ENCODE data around the gene TMEM38B. TPM values are rescaled to one million over a fixed set of nuclear protein-coding genes. Genes with fewer than 3 reads are reported as not detected.
A peak's percentile ranks its signal among the peaks of the same experiment; 100 is the strongest.

TMEM38B gene, protein sequence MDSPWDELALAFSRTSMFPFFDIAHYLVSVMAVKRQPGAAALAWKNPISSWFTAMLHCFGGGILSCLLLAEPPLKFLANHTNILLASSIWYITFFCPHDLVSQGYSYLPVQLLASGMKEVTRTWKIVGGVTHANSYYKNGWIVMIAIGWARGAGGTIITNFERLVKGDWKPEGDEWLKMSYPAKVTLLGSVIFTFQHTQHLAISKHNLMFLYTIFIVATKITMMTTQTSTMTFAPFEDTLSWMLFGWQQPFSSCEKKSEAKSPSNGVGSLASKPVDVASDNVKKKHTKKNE
- polyA plus RNA-seq: 1 to 10 TPM; 3.1 to 4.8 (median 3.2) TPM

DNA sequence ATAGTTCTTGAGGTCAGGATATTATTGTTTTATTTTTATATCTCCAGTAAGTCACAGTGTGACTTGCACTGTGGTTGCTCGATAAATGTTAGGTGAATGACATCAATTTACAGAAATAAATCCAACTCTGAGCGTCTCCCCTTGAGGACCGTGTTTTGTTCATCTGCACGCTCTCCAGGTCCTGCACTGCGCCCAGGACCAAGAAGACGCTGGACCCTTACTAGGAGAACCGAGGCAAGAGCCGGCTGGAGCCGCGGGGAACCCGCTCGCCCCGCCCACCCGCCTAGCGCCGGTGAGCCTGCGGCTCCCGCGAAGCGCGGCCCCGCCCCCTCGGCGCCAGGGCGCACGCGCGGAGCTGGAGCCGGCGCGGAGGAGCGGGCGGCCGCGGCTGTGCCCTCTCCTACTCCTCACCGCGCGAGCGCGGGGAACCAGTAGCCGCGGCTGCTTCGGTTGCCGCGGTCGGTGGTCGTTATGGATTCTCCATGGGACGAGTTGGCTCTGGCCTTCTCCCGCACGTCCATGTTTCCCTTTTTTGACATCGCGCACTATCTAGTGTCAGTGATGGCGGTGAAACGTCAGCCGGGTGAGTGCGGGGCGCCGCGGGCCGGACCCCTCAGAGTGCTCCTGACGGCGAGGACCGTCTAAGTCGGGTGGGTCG lies at the start of gene TMEM38B:
Gene TMEM38B (plus strand): TSS at position 352 of the 658 bp plus-strand sequence. CDS start 120 bp downstream, at position 472.
- WGBS, 3 donors: 0 to 1% (median 0%) methylated on average over 58 to 65 of the region's 65 CpGs
- peak within 1 kb of the TSS; percentile 23 for H3K27ac ChIP-seq (ENCODE audit: low read depth, low read length)

DNA sequence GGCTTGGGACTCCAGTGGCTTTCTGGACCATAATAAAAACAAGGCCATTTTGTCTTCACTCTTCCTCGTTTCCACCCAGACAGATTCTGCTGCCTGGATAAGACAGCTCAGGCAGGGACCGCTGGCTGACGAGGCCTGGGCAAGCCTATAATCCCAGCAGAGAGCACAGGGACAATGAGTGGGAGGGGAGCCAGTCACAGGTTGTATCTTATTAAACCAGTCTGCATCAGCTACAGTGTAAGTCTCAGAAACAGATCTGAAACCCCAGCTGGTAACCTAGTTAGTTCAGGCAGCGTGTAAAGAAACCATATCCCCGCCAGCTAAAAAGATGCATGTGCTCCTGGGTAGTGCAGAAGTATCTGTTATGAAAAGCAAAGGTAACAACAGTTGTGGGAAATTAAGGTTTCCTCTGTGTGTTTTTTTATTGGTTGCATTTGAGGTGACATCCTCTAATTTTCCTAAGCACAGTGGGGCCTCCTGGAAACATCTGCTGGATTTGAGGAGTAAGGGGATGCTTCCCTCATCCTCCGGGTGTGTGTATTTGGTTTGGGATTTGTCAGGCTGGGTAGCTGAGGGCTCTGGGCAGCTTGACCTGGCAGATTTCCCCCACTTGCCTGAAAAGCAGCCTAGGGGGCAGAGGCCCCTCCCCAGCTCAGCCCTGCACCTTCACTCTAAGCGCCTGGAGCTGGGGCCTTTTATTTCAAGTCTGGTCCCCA lies 47.3 kb upstream of the TMEM38B start:
- no peak overlapping the region for H3K27ac ChIP-seq (ENCODE audit: low read depth, low read length)
- WGBS, 3 donors: 93% methylated on average over 7 of the region's 7 CpGs

DNA sequence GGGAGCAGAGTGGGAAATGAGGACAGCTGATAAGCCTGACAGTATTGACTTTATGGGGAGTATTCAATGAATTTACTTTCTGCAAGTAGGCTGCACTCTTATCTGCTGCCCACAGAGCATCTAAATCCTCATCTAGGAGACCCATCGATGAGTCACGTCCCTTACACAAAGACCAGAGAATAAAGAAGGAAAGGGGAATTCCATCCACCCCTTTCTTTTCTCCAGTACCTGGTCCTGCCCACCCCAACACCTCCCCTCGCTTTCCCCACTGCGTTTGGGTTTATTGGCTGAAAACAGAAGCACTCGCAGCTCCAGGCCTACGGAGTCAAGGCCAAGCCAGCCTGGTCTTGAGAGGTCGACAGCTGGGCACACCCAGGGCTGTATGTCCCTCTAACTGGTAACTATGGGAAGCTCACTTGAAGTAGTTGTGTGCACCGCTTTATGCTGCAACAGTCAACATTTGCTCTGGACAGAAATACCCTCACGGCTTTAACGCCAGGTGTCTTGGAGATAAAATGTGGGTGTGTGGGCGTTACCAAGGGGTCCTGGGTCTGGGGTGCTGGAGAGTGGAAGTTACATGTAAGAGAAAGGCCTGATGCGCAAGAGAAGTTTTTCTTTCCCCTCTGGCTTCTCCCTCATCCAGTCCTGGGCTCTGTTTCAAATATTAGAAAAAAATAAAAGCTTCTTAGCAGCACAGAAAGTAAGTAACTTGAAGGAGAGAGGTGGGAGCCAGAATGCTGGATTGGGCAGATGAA lies 46.6 kb upstream of the TMEM38B start:
- H3K27ac ChIP-seq (ENCODE audit: low read depth, low read length): no peak overlapping the region
- 58 to 87% (median 87%) methylated on average over 12 of the region's 12 CpGs for WGBS, 3 donors

DNA sequence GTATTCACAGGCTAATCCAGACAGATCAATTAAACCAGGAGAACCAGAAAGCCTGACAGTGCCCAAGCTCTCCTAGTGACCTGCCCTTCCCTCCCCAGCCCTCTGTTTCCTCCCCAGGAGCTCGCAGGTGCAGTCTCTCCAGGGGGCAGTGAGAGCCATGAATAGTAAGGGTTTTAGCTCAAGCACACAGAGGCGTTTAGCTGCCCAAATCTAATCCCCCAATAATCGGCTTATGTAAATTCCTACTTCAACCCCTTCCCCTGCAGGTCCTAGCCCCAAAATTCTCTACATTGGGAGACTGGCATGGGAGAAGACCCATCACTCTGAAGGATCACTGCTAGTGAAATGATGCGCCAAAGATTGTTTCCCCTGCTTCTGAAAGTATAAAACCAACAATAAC lies 42.5 kb upstream of the TMEM38B start:
- no peak overlapping the region for H3K27ac ChIP-seq (ENCODE audit: low read depth, low read length)
- WGBS, 3 donors: 66 to 82% (median 80%) methylated on average over 4 of the region's 4 CpGs

DNA sequence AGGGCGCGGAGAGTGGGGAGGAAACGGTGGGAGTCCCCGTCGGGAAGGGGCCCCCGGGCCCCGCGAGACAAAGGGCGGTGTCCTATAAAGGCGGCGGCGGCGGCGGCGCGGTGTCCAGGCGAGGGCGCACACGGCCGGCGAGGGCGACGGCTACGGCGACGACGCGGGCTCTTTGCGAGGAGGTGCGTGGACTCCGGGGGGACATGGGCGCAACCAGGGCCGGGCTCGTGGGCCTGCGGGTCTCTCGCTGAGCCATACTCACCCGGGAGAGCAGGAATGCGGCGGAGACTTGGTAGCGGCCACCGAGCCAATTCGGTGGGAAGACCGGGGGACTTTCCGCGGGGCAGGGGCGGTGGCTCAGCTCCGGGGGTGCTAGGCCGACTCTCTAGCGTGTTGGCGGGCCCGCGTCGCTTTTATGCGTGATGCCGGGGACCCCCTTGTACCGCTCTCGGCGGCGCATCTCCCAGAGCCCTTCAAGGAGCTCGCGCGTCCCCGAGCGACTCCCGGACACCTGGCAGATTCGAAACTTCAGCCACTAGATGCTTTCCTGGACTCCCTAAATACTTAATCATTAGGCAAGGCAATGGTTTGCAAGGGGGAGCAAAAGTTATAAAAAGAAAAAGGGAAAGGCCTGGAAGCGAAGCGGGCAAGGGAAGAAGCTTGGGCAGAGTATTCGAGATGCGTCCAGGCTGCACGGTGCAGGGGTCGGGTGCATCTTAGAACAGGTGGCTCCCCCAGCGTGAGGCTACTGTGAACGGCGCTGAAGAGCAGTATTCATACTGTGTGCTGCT lies 38.0 kb upstream of the TMEM38B start:
- no peak overlapping the region for H3K27ac ChIP-seq (ENCODE audit: low read depth, low read length)
- 1 to 2% (median 1%) methylated on average over 68 to 75 of the region's 75 CpGs for WGBS, 3 donors

DNA sequence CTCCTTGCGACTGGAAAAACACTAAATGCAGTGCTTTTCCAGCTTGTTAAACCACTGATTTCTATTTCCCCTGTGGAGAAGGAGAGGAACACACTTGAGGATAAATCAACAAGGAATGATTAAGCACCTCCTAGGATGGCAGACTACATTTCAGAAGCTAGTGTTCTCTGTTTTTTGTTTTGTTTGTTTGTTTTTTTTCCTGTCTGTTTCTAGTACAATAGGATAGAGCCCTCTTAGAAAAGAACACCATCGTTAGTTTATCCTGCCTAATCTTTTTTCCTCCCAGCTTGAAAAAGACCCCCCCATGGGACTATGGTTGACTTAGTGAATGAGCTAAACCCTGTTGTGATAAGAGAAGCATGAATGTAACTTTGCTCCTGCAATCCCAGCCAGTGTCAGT lies 36.0 kb upstream of the TMEM38B start:
- WGBS, 3 donors: 83 to 88% (median 87%) methylated on average over 2 of the region's 2 CpGs

DNA sequence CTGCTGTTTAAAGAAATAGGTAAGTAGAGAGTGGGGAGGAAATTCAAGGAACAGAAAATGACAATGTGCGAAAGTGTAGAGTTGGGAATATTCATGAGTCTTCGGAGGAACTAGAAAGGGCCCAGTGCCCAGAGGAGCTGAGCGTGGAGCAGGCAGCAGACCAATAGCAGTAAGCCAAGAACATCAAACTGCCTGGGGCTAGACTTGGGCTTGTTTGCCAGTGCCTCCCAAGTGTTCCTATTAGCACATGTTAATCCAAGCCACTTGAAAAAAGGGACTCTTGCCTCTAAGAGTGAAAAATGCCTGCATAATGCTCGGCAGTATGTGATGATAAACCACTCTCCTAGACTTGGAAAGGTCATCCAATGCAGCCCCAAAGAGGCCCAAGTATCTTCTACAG lies 33.3 kb upstream of the TMEM38B start:
- no peak overlapping the region for H3K27ac ChIP-seq (ENCODE audit: low read depth, low read length)
- 83 to 88% (median 84%) methylated on average over 4 of the region's 4 CpGs for WGBS, 3 donors

More for the DNA sequence above, 36.0 kb upstream of the TMEM38B start:
- no peak overlapping the region for H3K27ac ChIP-seq (ENCODE audit: low read depth, low read length)

DNA sequence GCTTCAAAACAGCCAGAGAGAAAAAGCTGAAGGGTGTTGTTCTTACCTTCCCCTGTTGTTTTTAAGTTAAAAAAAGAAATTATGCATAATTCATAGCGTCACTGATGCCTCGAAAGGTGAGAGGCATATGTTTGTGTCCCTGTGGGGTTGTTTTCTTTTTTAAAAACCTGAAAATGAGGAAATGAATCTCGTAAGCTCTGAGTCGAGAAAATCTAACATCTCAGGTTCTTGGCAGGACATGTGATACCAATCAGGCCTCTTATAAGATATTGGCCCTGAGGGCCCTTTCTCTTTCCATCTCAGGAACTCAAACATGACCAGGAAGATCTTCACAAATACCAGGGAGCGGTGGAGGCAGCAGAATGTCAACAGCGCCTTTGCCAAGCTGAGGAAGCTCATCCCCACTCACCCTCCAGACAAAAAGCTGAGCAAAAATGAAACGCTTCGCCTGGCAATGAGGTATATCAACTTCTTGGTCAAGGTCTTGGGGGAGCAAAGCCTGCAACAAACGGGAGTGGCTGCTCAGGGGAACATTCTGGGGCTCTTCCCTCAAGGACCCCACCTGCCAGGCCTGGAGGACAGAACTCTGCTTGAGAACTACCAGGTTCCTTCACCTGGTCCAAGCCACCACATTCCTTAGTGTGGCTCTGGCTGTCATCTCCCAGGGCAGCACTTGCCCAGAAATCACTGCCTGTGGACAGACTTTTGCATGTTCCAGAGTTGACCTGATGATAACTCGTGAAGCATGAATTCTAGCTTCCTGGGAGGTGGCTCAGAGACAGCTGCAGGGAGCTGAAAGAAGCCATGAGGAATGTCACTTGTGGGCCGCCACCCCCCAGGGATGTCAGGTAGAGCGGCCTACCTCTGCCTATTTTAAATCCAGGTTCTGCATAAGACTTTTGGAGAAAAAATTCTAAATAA lies 31.9 kb upstream of the TMEM38B start, which contains the start of gene TAL2:
Gene TAL2 (plus strand): TSS at position 274 of the 921 bp plus-strand sequence. CDS start 40 bp downstream, at position 314.
- 85 to 86% (median 85%) methylated on average over 12 of the region's 12 CpGs for WGBS, 3 donors
- H3K27ac ChIP-seq (ENCODE audit: low read depth, low read length): no peak within 1 kb of the TSS

DNA sequence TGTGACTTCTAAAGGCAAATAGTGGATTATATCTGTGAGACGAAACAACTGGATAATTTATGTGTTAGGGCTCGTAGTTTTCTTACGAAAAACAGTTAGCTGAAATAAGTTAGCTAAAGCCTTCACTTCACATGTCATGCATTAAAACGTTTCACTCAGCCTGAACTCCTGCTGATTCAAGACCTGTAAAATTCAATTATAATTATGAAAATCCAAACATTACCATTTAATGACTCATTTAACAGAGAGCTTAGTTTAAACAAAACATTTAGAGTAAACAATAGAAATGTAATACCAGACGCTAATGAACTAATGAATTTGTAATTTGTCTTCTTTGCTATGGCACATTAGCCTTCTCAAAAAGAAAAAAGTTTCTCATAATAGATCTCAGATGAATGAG lies 30.4 kb upstream of the TMEM38B start:
- no peak overlapping the region for H3K27ac ChIP-seq (ENCODE audit: low read depth, low read length)
- WGBS, 3 donors: 68 to 78% (median 74%) methylated on average over 5 of the region's 5 CpGs

DNA sequence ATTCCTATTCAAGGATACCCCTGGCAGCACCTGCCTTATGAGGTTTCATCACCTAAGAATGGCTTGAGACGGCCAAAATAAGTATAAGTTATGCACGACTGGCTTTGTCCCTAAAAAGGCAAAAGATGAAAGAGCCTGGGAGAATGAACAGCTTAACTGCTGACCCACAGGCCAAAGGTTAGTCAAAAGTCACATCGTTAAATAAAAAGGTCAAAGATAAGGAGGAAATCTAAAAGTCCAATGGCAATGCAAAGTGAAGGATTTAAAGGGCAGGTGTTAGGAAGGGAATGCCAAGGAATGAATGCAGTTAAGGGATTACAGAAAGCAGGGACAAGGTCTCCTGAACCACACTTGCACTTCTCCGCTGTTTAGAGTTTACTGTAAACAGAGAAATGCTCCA lies 26.5 kb upstream of the TMEM38B start:
- no peak overlapping the region for H3K27ac ChIP-seq (ENCODE audit: low read depth, low read length)
- WGBS, 3 donors: 28 to 72% (median 47%) methylated on average over 4 of the region's 4 CpGs

DNA sequence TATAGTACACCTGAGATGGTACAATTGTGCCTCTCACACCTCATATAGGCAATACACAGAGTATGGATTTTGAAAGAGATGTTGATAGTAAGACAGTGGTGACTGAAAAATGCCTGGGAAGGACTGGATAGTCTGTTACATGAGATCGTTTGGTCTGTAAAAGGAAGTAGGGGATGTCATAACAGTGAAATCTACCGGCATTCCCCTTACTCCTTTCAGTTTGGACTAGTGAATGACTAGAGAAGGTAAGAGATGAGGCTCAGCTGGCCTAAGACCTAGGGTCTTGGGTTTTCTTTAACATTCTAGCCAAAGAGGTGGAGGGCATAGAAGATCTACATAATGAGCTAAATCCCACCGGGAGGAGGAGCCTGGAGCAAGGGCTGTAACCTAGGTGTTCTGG lies 24.0 kb upstream of the TMEM38B start:
- H3K27ac ChIP-seq (ENCODE audit: low read depth, low read length): no peak overlapping the region
- WGBS, 3 donors: 52 to 72% (median 59%) methylated on average over 3 of the region's 3 CpGs

DNA sequence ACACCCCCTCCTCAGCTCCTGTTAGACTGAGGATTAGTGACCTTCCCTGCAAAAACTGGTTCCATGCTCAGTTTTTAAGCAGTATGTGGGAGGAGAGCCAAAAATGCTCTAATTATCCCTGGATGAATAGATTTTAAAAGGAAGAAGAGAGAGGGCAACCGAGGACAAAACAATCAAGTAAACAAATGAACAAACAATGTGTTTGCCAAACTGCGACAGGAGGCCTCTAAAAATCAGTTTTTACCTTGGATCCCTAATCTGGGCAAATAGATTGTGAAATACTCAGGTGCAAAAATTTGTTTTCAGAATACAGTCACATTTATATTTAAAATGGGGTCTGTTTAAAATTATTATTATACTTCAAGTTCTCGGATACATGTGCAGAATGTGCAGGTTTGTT lies 23.6 kb upstream of the TMEM38B start:
- 57 to 90% (median 78%) methylated on average over 3 of the region's 3 CpGs for WGBS, 3 donors

DNA sequence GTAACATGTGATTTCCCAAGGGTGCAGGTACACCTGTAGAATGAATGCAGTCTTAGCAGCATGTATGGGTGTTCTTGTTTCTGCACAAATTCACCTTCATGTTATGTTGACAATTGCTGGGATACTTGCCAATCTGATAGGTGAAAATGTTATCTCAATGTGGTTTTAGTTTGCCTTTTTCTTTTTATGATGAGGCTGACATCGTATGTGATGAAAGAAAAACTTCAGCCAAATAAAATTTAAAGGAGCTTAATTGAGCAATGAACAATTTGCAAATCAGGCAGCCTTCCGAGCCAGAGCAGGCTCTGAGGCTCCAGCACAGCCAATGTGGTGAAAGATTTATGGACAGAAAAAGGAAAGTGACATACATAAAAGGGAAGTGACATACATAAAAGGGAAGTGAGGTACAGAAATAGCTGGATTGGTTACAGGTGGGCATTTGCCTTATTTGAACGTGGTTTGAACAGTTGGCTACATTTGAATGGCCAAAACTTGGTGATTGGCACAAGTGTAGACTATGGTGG lies 21.6 kb upstream of the TMEM38B start:
- WGBS, 3 donors: 27 to 46% (median 29%) methylated on average over 3 of the region's 3 CpGs

More for the DNA sequence above, 23.6 kb upstream of the TMEM38B start:
- H3K27ac ChIP-seq (ENCODE audit: low read depth, low read length): no peak overlapping the region

DNA sequence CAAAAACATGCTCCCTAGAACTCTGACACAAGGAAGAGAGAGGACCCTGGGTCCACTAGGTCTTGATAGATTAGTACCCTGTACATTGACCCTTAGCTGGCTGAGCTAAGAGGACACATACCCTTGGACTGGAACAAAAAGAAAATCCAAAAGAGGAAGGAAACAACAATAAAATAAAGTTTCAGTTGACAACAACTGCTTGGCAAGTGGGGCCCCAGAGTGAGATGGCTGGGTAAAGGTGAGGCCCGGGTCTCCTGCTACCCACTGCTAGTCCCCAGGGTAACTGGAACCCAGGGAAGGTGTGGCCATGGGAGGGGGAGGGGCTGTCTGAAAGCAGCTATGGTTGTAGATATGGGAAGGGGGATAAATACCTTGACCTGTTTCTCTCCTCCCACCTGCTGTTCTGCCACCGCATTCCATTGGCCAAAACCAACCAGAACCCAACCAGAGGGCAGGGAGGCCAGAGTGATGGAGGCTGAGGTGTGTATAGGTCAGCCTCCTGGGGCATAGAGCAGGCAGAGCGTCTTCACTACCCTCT lies 20.4 kb upstream of the TMEM38B start:
- 75 to 79% (median 76%) methylated on average over 3 of the region's 3 CpGs for WGBS, 3 donors

More for the DNA sequence above, 21.6 kb upstream of the TMEM38B start:
- no peak overlapping the region for H3K27ac ChIP-seq (ENCODE audit: low read depth, low read length)

DNA sequence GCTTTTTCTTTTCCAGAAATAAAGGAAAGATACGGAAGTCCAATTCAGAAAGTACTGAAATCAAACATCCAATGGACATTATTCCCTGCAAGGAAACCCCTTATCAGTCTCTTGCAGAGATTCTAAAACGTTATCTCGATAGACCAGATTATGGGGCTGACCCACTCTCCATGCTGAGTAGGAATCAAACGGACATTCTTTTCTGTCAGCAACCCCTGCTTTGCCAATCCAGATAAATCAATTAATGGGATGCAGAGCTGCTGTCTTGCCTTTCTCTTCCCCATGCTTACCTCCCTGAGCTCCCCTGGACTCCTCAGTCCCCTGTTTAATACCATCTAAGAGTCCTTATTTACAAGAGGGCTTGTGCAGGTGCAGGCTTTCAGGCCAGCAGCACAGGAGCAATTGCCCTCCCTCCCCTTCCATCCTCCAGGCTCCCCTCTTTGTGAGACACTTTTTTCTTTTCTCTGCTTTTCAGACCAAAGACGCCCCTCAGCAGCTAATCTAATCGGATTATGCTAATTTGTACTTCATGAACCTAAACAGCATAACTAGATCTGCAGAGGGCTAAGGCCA lies 17.9 kb upstream of the TMEM38B start:
- 66 to 74% (median 73%) methylated on average over 6 of the region's 6 CpGs for WGBS, 3 donors
- no peak overlapping the region for H3K27ac ChIP-seq (ENCODE audit: low read depth, low read length)

More for the DNA sequence above, 20.4 kb upstream of the TMEM38B start:
- H3K27ac ChIP-seq (ENCODE audit: low read depth, low read length): no peak overlapping the region

DNA sequence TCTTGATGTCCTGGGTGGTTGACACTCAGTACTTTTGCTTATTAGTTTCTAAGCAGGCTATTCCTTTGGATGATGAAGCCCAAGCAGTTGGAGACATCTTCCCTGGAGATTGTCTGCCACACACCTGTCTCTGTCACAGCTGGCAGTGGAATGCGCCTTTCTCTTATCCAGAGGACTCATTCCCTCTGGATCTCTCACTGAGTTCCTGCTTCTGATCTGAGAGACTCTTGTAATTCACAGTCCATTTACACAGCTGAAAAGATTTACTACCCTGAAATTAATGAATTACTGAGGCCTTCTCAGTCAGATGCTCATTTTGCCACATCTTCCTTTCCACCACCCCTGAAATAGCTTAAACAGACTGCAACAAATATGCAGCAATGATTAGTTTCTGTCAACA lies 16.2 kb upstream of the TMEM38B start:
- WGBS, 3 donors: 90 to 97% (median 94%) methylated on average over 1 of the region's 1 CpG
- no peak overlapping the region for H3K27ac ChIP-seq (ENCODE audit: low read depth, low read length)

Measured in adipose tissue (tissue), 3 donors.